ENCODE data around the gene PMF1. TPM values are rescaled to one million over a fixed set of nuclear protein-coding genes. Genes with fewer than 3 reads are reported as not detected.
"Not testable (repeated sequence)": the region's sequence is repeated elsewhere in the genome, so short reads cannot be mapped to it uniquely, and the experiment has no call there.

The PMF1 gene
- polyA plus RNA-seq (2013, experiment 1 of 2) = 99.5 TPM
- polyA plus RNA-seq (2013, experiment 2 of 2) = 96.0 TPM

- Histone ChIP-seq H3K27ac (ENCODE audit: low read depth, low read length) (peak within 1 kb of the TSS; percentile 99), H3K4me1 (ENCODE audit: insufficient read depth, low read length) (peaks cover 8% of the 10 kb centered on the region), H3K27me3 (ENCODE audit: insufficient read depth, low read length) (no peaks in the 10 kb centered on the region), H3K9ac (ENCODE audit: low read depth, low read length) (peak within 1 kb of the TSS; percentile 98), H3K36me3 (ENCODE audit: insufficient read depth, low read length) (peaks cover 41% of the 10 kb centered on the region), H3K4me3 (ENCODE audit: low read length) (peak within 1 kb of the TSS; percentile 81), H3K9me3 (ENCODE audit: insufficient read depth, low read depth, low read length) (no peaks in the 10 kb centered on the region)
- under 1% methylated on average over 61 of the region's 61 CpGs for WGBS
These were observed at the start of gene PMF1 for GRCh38 chr1:156212833-156213643. Gene PMF1 (plus strand): TSS chr1:156213007. CDS start chr1:156213016, 9 bp downstream.

- no peak overlapping the region for H3K9ac ChIP-seq (ENCODE audit: low read depth, low read length)
- H3K4me1 ChIP-seq (ENCODE audit: insufficient read depth, low read length) = peaks cover 11% of the 10 kb centered on the region; the same call in 1 of the 2 replicates
- no peaks in the 10 kb centered on the region for H3K27me3 ChIP-seq (ENCODE audit: insufficient read depth, low read length)
- H3K27ac ChIP-seq (ENCODE audit: low read depth, low read length) = no peak overlapping the region
- no peaks in the 10 kb centered on the region for H3K9me3 ChIP-seq (ENCODE audit: insufficient read depth, low read depth, low read length)
- 83% methylated on average over 1 of the region's 1 CpG for WGBS
- H3K4me3 ChIP-seq (ENCODE audit: low read length) = no peak overlapping the region
- no peaks in the 10 kb centered on the region for H3K36me3 ChIP-seq (ENCODE audit: insufficient read depth, low read length)
These were observed 49.1 kb upstream of the PMF1 start for GRCh38 chr1:156163712-156164111.

GRCh38 chr1:156164125-156164831, 48.5 kb upstream of the PMF1 start:
- H3K4me1 ChIP-seq (ENCODE audit: insufficient read depth, low read length) = peaks cover 11% of the 10 kb centered on the region; the same call in 1 of the 2 replicates
- H3K27me3 ChIP-seq (ENCODE audit: insufficient read depth, low read length) = no peaks in the 10 kb centered on the region
- no peak overlapping the region for H3K4me3 ChIP-seq (ENCODE audit: low read length)
- H3K9me3 ChIP-seq (ENCODE audit: insufficient read depth, low read depth, low read length) = no peaks in the 10 kb centered on the region
- H3K36me3 ChIP-seq (ENCODE audit: insufficient read depth, low read length) = no peaks in the 10 kb centered on the region
- no peak overlapping the region for H3K27ac ChIP-seq (ENCODE audit: low read depth, low read length)
- WGBS = 97% methylated on average over 5 of the region's 6 CpGs
- no peak overlapping the region for H3K9ac ChIP-seq (ENCODE audit: low read depth, low read length)

- H3K4me3 ChIP-seq (ENCODE audit: low read length) = no peak overlapping the region
- no peaks in the 10 kb centered on the region for H3K9me3 ChIP-seq (ENCODE audit: insufficient read depth, low read depth, low read length)
- no peaks in the 10 kb centered on the region for H3K36me3 ChIP-seq (ENCODE audit: insufficient read depth, low read length)
- WGBS = 91% methylated on average over 2 of the region's 2 CpGs
- H3K27ac ChIP-seq (ENCODE audit: low read depth, low read length) = no peak overlapping the region
- H3K27me3 ChIP-seq (ENCODE audit: insufficient read depth, low read length) = no peaks in the 10 kb centered on the region
- no peak overlapping the region for H3K9ac ChIP-seq (ENCODE audit: low read depth, low read length)
- peaks cover 11% of the 10 kb centered on the region; the same call in 1 of the 2 replicates for H3K4me1 ChIP-seq (ENCODE audit: insufficient read depth, low read length)
These were observed 47.7 kb upstream of the PMF1 start for GRCh38 chr1:156165083-156165482.

GRCh38 chr1:156167536-156167935, 45.3 kb upstream of the PMF1 start:
- Histone ChIP-seq H3K9ac (ENCODE audit: low read depth, low read length) (no peak overlapping the region), H3K4me3 (ENCODE audit: low read length) (no peak overlapping the region), H3K27ac (ENCODE audit: low read depth, low read length) (no peak overlapping the region), H3K9me3 (ENCODE audit: insufficient read depth, low read depth, low read length) (no peaks in the 10 kb centered on the region), H3K36me3 (ENCODE audit: insufficient read depth, low read length) (no peaks in the 10 kb centered on the region), H3K4me1 (ENCODE audit: insufficient read depth, low read length) (no peaks in the 10 kb centered on the region), H3K27me3 (ENCODE audit: insufficient read depth, low read length) (no peaks in the 10 kb centered on the region)
- WGBS = 95% methylated on average over 5 of the region's 5 CpGs

- Histone ChIP-seq H3K4me1 (ENCODE audit: insufficient read depth, low read length) (peaks cover 11% of the 10 kb centered on the region), H3K9me3 (ENCODE audit: insufficient read depth, low read depth, low read length) (no peaks in the 10 kb centered on the region), H3K36me3 (ENCODE audit: insufficient read depth, low read length) (no peaks in the 10 kb centered on the region; the same call in 1 of the 2 replicates), H3K27ac (ENCODE audit: low read depth, low read length) (no peak overlapping the region), H3K4me3 (ENCODE audit: low read length) (no peak overlapping the region), H3K9ac (ENCODE audit: low read depth, low read length) (no peak overlapping the region), H3K27me3 (ENCODE audit: insufficient read depth, low read length) (no peaks in the 10 kb centered on the region)
- WGBS = 85% methylated on average over 8 of the region's 9 CpGs
These were observed 39.9 kb upstream of the PMF1 start for GRCh38 chr1:156172696-156173470.

GRCh38 chr1:156176610-156177210, 36.1 kb upstream of the PMF1 start:
- H3K4me1 ChIP-seq (ENCODE audit: insufficient read depth, low read length) = peaks cover 28% of the 10 kb centered on the region
- H3K27ac ChIP-seq (ENCODE audit: low read depth, low read length) = peak overlapping the region; percentile 30; the same call in 1 of the 2 replicates
- no peaks in the 10 kb centered on the region; the same call in 1 of the 2 replicates for H3K36me3 ChIP-seq (ENCODE audit: insufficient read depth, low read length)
- no peak overlapping the region for H3K4me3 ChIP-seq (ENCODE audit: low read length)
- WGBS = 90% methylated on average over 12 of the region's 12 CpGs
- no peaks in the 10 kb centered on the region for H3K9me3 ChIP-seq (ENCODE audit: insufficient read depth, low read depth, low read length)
- H3K27me3 ChIP-seq (ENCODE audit: insufficient read depth, low read length) = no peaks in the 10 kb centered on the region
- no peak overlapping the region for H3K9ac ChIP-seq (ENCODE audit: low read depth, low read length)

- Histone ChIP-seq H3K9ac (ENCODE audit: low read depth, low read length) (no peak overlapping the region), H3K36me3 (ENCODE audit: insufficient read depth, low read length) (no peaks in the 10 kb centered on the region; the same call in 1 of the 2 replicates), H3K4me3 (ENCODE audit: low read length) (no peak overlapping the region), H3K27me3 (ENCODE audit: insufficient read depth, low read length) (no peaks in the 10 kb centered on the region), H3K9me3 (ENCODE audit: insufficient read depth, low read depth, low read length) (no peaks in the 10 kb centered on the region), H3K27ac (ENCODE audit: low read depth, low read length) (peak overlapping the region; percentile 89; the same call in 1 of the 2 replicates), H3K4me1 (ENCODE audit: insufficient read depth, low read length) (peaks cover 34% of the 10 kb centered on the region)
- whole genome bisulfite sequencing = 83% methylated on average over 7 of the region's 7 CpGs
These were observed 34.7 kb upstream of the PMF1 start for GRCh38 chr1:156177919-156178654.

- H3K4me3 ChIP-seq (ENCODE audit: low read length) = no peak overlapping the region
- peaks cover 34% of the 10 kb centered on the region for H3K4me1 ChIP-seq (ENCODE audit: insufficient read depth, low read length)
- H3K9me3 ChIP-seq (ENCODE audit: insufficient read depth, low read depth, low read length) = no peaks in the 10 kb centered on the region
- H3K27me3 ChIP-seq (ENCODE audit: insufficient read depth, low read length) = no peaks in the 10 kb centered on the region
- no peaks in the 10 kb centered on the region; the same call in 1 of the 2 replicates for H3K36me3 ChIP-seq (ENCODE audit: insufficient read depth, low read length)
- peak overlapping the region; percentile 98 for H3K27ac ChIP-seq (ENCODE audit: low read depth, low read length)
- 89% methylated on average over 3 of the region's 3 CpGs for WGBS
- peak overlapping the region; percentile 74 for H3K9ac ChIP-seq (ENCODE audit: low read depth, low read length)
These were observed 32.3 kb upstream of the PMF1 start for GRCh38 chr1:156180471-156180870.

- H3K27me3 ChIP-seq (ENCODE audit: insufficient read depth, low read length); H3K9me3 ChIP-seq (ENCODE audit: insufficient read depth, low read depth, low read length); H3K36me3 ChIP-seq (ENCODE audit: insufficient read depth, low read length); H3K4me3 ChIP-seq (ENCODE audit: low read length): not testable (repeated sequence)
- peaks cover 34% of the 10 kb centered on the region for H3K4me1 ChIP-seq (ENCODE audit: insufficient read depth, low read length)
- peak overlapping the region; percentile 98 for H3K27ac ChIP-seq (ENCODE audit: low read depth, low read length)
- peak overlapping the region; percentile 53 for H3K9ac ChIP-seq (ENCODE audit: low read depth, low read length)
- 2% methylated on average over 6 of the region's 8 CpGs for WGBS
These were observed 31.3 kb upstream of the PMF1 start for GRCh38 chr1:156181391-156181924.
